HG03025 (cell line): ENCODE measurements around the gene RNF8.
"Not testable (repeated sequence)": the region's sequence is repeated elsewhere in the genome, so short reads cannot be mapped to it uniquely, and the experiment has no call there.

Experiments
- ATAC-seq: cut with Tn5 transposase; IDR thresholded peaks from one replicate; pipeline ENCODE4 v1.9.1; 2021; ENCODE audit warnings: mild to moderate bottlenecking, moderate library complexity; ENCODE audit not compliant: unreplicated experiment, low FRiP score

The RNF8 gene

DNA sequence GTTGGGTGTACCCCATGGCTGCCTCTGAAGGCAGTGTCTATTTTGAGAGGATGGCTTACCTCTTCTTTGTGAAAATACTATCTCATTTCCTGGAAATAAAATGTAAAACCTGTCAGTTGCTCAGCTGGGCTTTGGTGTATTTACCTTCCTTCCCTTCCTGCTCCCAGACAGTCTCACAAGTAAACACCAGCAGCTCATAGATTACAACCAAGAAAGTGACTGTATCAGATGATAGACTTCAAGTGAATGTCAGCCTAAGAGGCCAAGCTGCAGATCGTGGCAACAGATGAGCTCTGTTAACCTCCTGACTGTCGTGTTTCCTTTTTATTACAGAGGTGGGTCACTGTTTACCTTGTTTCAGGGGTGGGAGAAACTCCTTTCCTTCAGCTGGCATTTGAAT is 37.3 kb downstream of the RNF8 start:
- no peak for ATAC-seq

GRCh38 chr6:37392821-37393220 is 39.0 kb downstream of the RNF8 start:
- ATAC-seq = no peak

DNA sequence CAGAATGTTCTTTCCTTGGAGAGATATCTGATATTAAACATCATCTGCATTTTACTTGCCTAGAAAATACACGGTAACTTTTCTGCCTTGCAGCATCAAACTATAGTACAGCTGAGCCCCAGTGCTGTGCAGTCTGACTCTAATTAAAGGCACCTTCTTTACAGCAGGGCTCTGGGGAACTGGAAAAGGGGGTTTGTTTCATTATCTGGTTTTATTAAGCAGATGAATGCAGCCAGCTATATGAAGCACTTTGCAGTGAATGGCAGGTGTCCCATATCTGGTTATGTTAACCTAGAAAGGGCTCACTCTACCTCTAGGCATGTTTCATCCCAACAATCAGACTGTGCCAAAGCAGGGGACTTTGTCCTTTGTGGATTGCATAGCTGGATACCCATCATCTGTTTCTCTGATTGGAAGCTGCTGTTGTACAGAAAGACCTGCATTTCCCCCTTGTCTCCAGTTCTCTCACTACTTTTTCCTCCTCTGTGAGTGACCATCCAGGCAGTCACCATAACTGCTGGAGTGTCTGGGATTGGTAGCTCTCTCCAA is 39.7 kb downstream of the RNF8 start:
- ATAC-seq = no peak

GRCh38 chr6:37396571-37397180 is 42.9 kb downstream of the RNF8 start:
- ATAC-seq = no peak

DNA sequence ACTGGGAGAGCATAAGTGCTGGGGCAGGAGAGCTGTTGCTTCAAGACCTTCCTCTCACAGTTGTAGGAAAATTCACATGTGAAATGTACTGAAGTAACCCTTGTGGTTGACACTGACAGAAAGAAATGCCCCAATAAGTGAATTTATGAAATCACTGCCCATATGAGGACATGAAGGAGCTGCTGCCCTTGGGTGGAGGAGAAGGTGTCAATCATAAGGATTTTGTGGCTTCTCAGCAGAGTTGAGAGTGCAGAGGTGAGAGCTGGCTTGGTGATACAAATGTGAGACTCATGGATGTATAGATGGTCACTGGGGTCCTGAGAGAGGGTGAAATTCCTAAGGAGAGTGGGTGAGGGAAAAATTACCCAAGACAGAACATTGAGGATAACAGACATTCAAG is 45.3 kb downstream of the RNF8 start:
- ATAC-seq = no peak

- ATAC-seq = no peak
Observed at GRCh38 chr6:37399795-37400490, 46.2 kb downstream of the RNF8 start.

DNA sequence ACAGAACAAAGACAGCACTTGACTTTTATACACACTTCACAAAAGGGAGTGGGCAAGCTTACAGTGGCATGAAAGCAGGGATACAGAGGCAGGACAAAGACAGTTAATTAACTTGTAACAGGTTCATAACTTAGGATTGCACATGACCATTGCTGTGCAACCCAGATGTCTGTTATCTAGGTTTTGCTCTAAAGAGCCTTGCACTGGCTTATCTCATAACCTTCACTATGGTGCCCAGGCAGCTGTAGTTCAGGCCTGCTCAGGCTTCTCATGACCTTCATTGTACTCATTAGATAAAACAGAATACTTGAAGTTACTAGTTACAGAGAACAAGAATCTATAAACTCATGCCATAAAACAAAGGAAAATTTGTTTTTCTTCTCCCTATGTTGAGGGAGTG is 47.9 kb downstream of the RNF8 start:
- not testable (repeated sequence) for ATAC-seq

DNA sequence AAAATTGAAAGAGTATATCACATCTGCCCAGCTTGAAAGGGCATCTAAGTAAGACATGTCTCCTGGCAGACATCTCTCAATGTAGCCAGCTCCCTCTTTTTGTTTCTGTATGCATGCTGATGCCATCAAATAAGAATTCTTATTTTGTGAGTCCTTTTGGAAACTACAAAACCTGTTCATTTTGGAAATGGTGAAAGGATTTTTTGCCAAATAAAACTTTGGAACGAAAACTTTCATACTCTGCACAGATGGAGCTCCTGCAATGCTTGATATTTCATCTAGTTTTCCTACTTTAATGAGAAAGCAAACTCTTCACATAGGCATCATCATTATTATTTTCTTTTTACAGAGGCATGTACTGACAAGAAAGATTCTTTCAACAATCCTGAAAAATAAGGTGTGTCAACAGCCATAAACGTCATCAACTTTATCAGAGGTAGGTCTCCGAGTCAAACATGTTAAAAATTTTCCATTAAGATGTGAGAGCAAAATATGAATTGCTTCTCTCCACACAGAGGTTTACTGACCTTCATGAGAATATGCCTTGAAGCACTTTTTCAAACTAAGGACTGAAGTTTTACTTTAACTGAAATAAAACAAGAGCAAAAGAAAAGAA is 53.1 kb downstream of the RNF8 start:
- ATAC-seq = no peak

DNA sequence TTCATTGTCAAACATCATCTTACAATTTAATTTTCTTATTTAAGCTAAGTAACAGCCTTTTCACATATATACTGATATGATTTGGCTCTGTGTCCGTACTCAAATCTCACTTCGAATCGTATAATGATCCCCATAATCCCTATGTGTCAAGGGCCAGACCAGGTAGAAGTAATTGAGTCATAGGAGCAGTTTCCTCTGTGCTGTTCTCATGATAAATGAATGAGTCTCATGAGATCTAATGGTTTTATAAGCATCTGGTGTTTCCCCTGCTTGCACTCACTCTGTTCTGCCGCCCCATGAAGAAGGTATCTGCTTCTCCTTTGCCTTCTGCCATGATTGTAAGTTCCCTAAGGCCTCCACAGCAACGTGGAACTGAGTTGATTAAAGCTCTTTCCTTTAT is 54.2 kb downstream of the RNF8 start:
- ATAC-seq = no peak

DNA sequence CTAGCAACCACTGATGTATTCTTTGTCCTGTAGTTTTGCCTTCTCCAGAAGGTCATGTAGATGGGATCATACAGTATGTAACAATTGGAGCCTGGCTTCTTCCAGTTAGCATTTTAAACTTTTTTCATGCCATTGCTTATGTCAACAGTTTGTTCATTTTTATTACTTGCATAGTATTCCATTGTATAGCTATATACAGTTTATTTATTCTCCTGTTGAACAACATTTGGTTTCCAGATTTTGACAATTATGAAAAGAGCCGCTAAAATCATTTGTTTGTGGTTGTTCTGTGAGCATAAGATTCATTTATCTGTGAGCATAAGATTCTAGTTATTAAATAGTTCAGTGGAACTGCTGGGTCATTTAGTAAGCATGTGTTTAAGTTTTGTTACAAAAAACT is 55.7 kb downstream of the RNF8 start:
- ATAC-seq = no peak

DNA sequence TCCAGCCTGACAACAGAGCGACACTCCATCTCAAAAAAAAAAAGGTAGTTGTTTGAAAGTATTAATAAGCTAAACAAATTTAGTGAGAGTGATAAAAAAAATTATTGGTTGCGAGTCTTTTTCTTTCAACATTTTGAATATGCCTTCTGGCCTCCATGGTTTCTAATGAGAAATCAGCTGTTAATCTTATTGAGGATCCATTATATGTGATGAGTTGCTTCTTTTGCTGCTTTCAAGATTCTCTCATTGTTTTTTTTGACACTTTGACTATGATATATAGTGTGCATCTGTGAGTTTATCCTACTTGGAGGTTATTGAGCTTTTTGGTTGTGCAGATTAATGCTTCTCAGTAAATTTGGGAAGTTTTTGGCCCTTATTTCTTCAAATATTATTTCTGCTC is 63.6 kb downstream of the RNF8 start:
- ATAC-seq = no peak

DNA sequence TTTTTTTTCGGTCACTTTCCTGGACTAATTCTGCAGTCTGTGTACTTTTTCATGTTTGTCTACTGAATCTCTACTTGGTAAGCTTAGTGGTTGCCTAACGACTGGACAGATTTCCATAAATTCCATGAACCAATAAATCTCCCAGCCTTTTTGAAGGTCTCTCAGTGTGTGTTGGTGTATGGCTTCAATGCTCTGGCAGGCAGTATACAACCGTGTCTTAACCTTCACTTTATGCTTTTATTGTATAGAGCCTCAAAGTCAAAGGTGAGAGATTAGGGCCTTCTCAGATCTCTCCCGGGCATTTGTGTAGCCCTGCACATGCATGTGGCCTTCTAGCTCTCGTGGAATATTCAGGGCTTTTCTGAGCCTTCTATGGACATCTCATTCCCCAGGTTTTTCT is 64.9 kb downstream of the RNF8 start:
- no peak for ATAC-seq

GRCh38 chr6:37426058-37426944 is 72.5 kb downstream of the RNF8 start:
- ATAC-seq = no peak

DNA sequence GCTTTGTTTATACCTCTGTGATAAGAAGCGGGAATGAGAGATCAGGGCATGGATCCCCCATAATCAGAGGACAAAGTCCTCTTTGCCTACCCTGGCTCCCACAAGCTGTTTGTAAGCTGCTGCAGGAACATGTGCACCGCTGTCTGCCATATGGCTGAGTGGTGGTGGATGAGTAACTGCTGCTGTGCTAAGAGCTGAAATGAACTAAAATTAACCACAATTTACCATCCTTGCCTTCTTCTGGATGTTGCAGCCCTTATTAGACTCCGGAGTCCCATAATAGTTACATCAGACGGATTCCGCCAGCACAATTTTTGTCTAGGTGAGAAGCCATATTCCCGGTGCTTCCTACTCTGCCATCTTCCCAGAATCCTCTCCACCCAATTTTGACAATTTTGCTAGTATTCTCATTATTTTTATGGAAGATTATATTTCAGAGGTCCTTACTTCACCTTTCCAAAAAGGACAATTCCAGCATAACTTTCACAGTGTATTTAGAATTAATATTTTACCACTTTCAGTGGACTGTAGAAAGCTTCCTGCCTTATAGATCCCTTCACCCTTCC is 73.2 kb downstream of the RNF8 start:
- no peak for ATAC-seq

DNA sequence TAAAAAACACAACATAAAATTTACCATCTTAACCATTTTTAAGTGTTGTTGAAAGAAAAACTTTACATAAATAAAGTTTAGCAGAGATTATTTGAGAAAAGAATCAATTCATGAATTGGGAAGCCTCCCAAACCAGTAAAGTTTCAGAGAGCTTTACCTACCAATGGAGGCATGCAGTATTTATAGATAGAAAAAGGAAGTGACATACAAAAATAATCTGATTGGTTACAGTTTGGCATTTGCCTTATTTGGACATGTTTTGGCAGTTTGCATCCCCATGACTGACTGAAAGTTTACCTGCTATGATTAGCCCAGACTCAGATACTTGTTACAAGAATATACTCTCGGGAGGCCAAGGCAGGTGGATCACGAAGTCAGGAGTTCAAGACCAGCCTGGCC is 75.6 kb downstream of the RNF8 start:
- no peak for ATAC-seq

DNA sequence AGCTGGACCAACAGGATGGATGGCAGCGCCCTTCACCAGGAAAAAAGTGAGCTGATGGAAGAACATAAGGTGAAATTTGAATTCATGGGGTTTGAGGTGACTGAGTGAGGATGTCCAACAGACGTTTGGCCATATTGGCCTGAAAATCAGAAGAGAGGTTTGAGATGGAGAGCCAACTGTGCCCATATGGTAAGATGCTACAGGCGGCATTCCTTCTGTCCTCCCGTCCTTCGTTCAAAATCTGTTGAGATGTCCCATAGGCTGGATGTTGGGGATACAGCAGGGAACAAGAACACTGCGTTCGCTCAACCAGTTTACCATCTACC is 78.8 kb downstream of the RNF8 start:
- ATAC-seq = no peak

GRCh38 chr6:37432916-37433656 is 79.3 kb downstream of the RNF8 start, which contains the start of gene CMTR1:
TSS of gene CMTR1 (plus strand) at chr6:37433221. CDS start at chr6:37435630, 2,409 bp downstream.
- peak; percentile 91 for ATAC-seq

GRCh38 chr6:37433657-37434271 is 80.0 kb downstream of the RNF8 start:
- ATAC-seq = peak; percentile 9

DNA sequence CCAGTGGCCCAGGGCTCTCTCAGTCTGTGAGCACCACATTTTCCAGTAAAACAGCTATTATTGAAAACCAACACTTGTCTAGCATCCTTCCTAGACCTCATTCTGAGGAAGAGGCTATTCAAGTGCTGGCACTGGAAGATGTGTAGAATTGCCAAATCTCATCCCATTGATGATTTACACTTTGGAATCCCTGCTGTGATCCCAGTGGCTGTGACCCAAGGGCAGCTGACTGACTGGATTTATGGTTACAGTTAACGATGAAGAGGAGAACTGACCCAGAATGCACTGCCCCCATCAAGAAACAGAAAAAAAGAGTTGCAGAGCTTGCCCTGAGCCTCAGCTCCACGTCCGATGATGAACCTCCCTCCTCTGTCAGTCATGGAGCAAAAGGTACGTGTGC is 81.6 kb downstream of the RNF8 start:
- ATAC-seq = no peak
